GM12864 (cell line): ENCODE data around the gene C9orf78.

ENCODE experiments used
- DNase-seq: peaks from one replicate; pipeline ENCODE4 v3.0.0-alpha.2; 2011; ENCODE audit warnings: low read depth
- H3K4me3 ChIP-seq: 2 replicates; pipeline ENCODE4 v1.5.1; 2011; ENCODE audit warnings: mild to moderate bottlenecking, low read depth, low read length, control low read depth
- TF ChIP-seq, protein P1 (sequence below): IDR thresholded peaks from 2 replicates; pipeline ENCODE4 v1.5.1; 2011; ENCODE audit warnings: low read depth, mild to moderate bottlenecking, moderate library complexity, low read length, control low read depth, inconsistent platforms; ENCODE audit errors: missing control alignments

C9orf78 gene

DNA sequence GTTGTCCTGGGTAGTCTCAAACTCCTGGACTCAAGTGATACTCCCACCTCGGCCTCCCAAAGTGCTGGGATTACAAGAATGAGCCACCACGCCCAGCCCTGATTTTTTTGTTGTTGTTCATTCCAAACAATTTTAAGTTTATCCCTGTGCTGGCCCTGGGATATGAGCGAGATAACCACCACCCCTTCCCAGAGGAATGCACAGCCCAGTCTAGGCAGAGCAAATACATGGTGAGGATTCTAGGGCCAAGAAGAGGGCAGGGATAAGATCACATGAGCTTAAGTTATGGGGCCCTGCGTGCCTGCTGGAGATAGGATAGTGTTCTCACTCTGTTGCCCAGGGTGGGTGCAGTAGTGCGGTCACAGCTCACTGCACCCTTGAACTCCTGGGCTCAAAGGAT lies 53.1 kb downstream of the C9orf78 start:
- TF ChIP-seq, protein P1, sequence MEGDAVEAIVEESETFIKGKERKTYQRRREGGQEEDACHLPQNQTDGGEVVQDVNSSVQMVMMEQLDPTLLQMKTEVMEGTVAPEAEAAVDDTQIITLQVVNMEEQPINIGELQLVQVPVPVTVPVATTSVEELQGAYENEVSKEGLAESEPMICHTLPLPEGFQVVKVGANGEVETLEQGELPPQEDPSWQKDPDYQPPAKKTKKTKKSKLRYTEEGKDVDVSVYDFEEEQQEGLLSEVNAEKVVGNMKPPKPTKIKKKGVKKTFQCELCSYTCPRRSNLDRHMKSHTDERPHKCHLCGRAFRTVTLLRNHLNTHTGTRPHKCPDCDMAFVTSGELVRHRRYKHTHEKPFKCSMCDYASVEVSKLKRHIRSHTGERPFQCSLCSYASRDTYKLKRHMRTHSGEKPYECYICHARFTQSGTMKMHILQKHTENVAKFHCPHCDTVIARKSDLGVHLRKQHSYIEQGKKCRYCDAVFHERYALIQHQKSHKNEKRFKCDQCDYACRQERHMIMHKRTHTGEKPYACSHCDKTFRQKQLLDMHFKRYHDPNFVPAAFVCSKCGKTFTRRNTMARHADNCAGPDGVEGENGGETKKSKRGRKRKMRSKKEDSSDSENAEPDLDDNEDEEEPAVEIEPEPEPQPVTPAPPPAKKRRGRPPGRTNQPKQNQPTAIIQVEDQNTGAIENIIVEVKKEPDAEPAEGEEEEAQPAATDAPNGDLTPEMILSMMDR, result no peak
- no peak overlapping the region for H3K4me3 ChIP-seq
- no peak for DNase-seq

DNA sequence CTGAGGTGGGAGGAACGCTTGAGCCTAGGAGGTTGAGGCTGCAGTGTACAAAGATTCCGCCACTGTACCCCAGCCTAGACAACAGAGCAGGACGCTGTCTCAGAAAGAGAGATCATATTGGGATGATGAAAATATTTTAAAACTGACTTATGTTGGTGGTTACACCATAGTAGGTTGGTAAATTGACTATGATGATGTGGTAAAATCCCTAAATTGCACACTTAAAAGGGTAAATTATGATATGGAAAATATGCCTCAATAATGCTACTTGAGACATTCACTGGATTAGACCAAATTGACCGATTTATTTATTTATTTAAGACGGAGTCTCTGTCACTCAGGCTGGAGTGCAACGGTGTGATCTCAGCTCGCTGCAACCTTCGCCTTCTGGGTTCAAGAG lies 53.9 kb downstream of the C9orf78 start:
- H3K4me3 ChIP-seq, result no peak overlapping the region
- no peak for DNase-seq
- TF ChIP-seq, protein P1, result no peak

DNA sequence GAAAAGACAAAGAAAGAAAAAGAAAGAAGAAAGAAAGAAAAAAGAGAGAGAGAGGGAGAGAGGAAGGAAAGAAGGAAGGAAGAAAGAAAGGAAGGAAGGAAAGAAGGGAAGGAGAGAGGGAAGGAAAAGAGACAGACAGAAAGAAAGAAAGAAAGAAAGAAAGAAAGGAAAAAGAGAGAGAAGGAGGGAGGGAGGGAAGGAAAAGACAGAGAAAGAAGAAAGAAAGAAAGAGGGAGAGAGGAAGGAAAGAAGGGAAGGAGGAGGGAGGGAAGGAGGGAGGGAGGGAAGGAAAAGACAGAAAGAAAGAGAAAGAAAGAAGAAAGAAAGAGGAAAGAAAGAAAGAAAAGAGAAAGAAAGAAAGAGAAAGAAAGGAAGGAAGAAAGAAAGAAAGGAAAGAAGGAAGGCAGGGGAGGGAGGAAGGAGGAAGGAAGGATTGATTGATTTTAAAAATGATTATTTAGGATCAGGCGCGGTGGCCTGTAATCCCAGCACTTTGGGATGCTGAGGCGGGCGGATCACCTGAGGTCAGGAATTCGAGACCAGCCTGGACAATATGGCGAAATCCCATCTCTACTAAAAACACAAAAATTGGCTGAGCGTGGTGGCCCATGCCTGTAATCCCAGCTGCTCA lies 55.4 kb downstream of the C9orf78 start:
- TF ChIP-seq, protein P1, result no peak
- no peak overlapping the region for H3K4me3 ChIP-seq
- DNase-seq, result no peak

DNA sequence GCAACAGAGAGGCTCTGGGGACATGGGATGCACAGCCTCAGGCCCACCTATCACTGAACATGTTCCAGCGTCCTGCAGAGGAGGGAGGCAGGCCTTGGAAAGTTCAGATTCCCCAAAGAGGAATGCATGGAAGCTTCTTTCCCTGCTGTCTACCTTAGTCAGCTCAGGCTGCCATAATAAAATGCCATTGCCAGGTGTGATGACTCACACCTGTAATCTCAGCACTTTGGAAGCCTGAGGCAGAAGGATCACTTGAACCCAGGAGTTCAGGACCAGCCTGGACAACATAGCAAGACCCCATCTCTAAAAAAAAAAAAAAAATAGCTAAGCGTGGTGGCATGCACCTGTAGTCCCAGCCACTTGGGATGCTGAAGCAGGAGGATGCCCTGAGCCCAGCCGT lies 56.6 kb downstream of the C9orf78 start:
- DNase-seq, result no peak
- TF ChIP-seq, protein P1, result no peak
- no peak overlapping the region for H3K4me3 ChIP-seq

DNA sequence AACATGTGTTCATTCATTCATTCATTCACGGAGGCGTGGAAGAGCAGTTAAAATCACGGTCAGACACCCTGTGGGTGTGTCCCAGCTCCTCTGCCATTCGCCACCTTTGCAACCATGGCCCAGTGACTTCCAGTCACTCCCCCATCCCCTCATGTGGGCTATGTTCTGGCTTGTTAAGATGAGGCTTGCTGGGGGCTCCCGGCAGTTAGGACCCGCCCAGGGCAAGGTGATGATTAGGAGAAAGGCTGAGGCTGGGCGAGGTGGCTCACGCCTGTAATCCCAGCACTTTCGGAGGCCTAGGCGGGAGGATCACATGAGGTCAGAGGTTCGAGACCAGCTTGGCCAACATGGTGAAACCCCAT lies 57.3 kb downstream of the C9orf78 start:
- TF ChIP-seq, protein P1, result no peak
- no peak for DNase-seq
- no peak overlapping the region for H3K4me3 ChIP-seq
